ENCODE data around the gene KIAA1328.

DNA sequence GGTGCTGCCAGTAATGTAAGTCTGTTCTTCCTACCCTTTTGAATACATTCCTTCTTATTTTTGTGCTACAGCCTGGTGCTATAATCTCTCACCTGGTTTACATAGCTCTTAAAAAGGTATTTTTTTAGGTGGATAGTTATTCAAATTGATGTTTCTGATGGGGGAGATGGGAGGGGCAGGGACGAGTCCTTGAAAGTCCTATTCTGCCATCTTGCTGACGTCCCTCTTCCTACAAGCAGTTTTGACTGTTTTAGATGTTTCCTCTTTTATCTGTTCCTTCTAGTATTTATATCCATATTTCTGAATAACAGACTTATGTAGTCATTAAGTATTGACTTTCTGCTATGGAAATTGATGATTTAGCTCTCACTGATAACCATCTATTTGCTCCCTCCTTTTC lies 256.4 kb downstream of the KIAA1328 start:
- TF ChIP-seq CTCF (IDR thresholded peaks at IDR 0.05): no peak
- no peak for TF ChIP-seq USF2 (IDR thresholded peaks at IDR 0.05; ENCODE audit: borderline replicate concordance, low read depth, low read length)
- no peak for TF ChIP-seq NRF1 (IDR thresholded peaks at IDR 0.05; ENCODE audit: low read depth, low read length)
- no peak for TF ChIP-seq POLR2AphosphoS5 (IDR thresholded peaks at IDR 0.05; ENCODE audit: low read depth, low read length)
- TF ChIP-seq FOXM1 (IDR thresholded peaks at IDR 0.05; ENCODE audit: low read depth): no peak
- no peak for TF ChIP-seq SIN3A (IDR thresholded peaks at IDR 0.05; ENCODE audit: borderline replicate concordance, low read depth, low read length)
- no peak for TF ChIP-seq EZH2phosphoT487 (IDR thresholded peaks at IDR 0.05; ENCODE audit: borderline replicate concordance, low read depth)
- TF ChIP-seq, protein P1, sequence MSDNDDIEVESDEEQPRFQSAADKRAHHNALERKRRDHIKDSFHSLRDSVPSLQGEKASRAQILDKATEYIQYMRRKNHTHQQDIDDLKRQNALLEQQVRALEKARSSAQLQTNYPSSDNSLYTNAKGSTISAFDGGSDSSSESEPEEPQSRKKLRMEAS (IDR thresholded peaks at IDR 0.05; ENCODE audit: low read depth): no peak
- TF ChIP-seq REST (IDR thresholded peaks at IDR 0.05; ENCODE audit: low read depth, low read length): no peak
- TF ChIP-seq YY1 (IDR thresholded peaks at IDR 0.05; ENCODE audit: low read depth): no peak
- TF ChIP-seq RAD21 (IDR thresholded peaks at IDR 0.05; ENCODE audit: low read length): no peak

All from SK-N-SH (cell line).